Upper lobe of right lung (tissue), 1 donor: ENCODE results near the gene TP73. TPM values are rescaled to one million over a fixed set of nuclear protein-coding genes. Genes with fewer than 3 reads are reported as not detected.

Source experiments
- ATAC-seq: fragments of 200-7000 bp; cut with Tn5 transposase; one replicate; pipeline ENCODE4 v1.9.1; 2020; ENCODE audit warnings: mild to moderate bottlenecking, moderate library complexity
- DNase-seq: peaks from one replicate; pipeline ENCODE4 v3.0.0-alpha.2; 2020
- H3K27ac ChIP-seq: fragments of 200-600 bp; one replicate; pipeline ENCODE4 v1.8.0; 2022
- H3K27me3 ChIP-seq: fragments of 200-600 bp; one replicate; pipeline ENCODE4 v1.8.0; 2022; ENCODE audit warnings: mild to moderate bottlenecking
- H3K36me3 ChIP-seq: fragments of 200-600 bp; one replicate; pipeline ENCODE4 v1.8.0; 2022
- H3K4me1 ChIP-seq: fragments of 200-600 bp; one replicate; pipeline ENCODE4 v1.8.0; 2022
- H3K4me3 ChIP-seq: fragments of 200-600 bp; one replicate; pipeline ENCODE4 v1.8.0; 2022; ENCODE audit warnings: mild to moderate bottlenecking
- H3K9me3 ChIP-seq: fragments of 200-600 bp; one replicate; pipeline ENCODE4 v1.8.0; 2022
- CTCF ChIP-seq: fragments of 200-600 bp; IDR thresholded peaks from one replicate; pipeline ENCODE4 v1.8.0; 2022; ENCODE audit warnings: antibody characterized with exemption
- intact Hi-C: fragments of 100-400 bp; cut with DNase I; formaldehyde crosslinking; loops from one replicate; pipeline ENCODE4 v1.11.0; 2022
- long read RNA-seq: library from polyadenylated mRNA; unstranded; transcript quantifications from one replicate; pipeline ENCODE4 v2.0.0, GENCODE V29; 2021
- total RNA-seq: library from RNA; stranded (reverse); fragmentation: NEBNext Ultra II Directional; extraction: Animal tissue kit (Norgen Biotek cat#: 25700); gene quantifications from one replicate; pipeline ENCODE4 v1.2.1, GENCODE V29; 2021
- donor health status: DM: no; HTN: yes; CAD: no; lungs with severe emphysema.

TP73 gene
- total RNA-seq: 0.29 TPM
- long read RNA-seq: 0 reads

- peak; percentile 62 for DNase-seq
- no peak for TF ChIP-seq CTCF
- ATAC-seq: peak; percentile 8
Observed at GRCh38 chr1:3651930-3652547, at the start of gene TP73. TP73 (plus strand) TSS chr1:3652516; CDS start chr1:3682366, 29,850 bp downstream.

DNA sequence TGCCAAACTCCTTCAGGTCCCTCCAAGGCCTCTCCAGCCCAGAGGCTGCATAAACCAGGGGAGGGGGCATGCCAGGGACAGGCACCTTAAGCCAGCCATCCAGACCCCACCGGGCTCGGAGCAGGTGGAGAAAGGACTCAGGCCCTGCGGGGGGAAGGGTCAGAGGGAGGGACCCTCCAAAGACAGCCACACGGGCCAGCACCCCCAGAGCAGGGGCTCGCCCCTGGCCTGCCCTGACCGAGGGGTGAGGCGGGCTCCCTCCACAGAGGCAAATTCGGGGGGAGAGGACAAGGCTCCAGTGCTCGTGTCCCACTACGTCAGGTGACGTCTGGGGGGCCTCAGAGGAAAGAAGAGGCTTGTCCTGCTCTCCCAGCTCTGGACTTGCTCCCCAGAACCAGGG lies 49.2 kb upstream of the TP73 start:
- H3K4me1 ChIP-seq: peaks cover 19% of the 10 kb centered on the region
- no peaks in the 10 kb centered on the region for H3K9me3 ChIP-seq
- no peak for TF ChIP-seq CTCF
- H3K27ac ChIP-seq: no peak overlapping the region
- H3K27me3 ChIP-seq: no peaks in the 10 kb centered on the region
- no peak overlapping the region for H3K4me3 ChIP-seq
- no peaks in the 10 kb centered on the region for H3K36me3 ChIP-seq
- DNase-seq (no peak), ATAC-seq (no peak)
- intact Hi-C loops: no loop called here

More at GRCh38 chr1:3651930-3652547, at the start of gene TP73:
- H3K27ac ChIP-seq: no peak within 1 kb of the TSS
- peak within 1 kb of the TSS; percentile 29 for H3K4me3 ChIP-seq
- H3K27me3 ChIP-seq: peaks cover 40% of the 10 kb centered on the region
- peaks cover 4% of the 10 kb centered on the region for H3K36me3 ChIP-seq
- peaks cover 38% of the 10 kb centered on the region for H3K4me1 ChIP-seq
- no peaks in the 10 kb centered on the region for H3K9me3 ChIP-seq
- intact Hi-C loops: no loop called here

GRCh38 chr1:3603571-3604467 lies 48.5 kb upstream of the TP73 start:
- no peaks in the 10 kb centered on the region for H3K9me3 ChIP-seq
- intact Hi-C loops: no loop called here
- peaks cover 12% of the 10 kb centered on the region for H3K4me1 ChIP-seq
- TF ChIP-seq CTCF: no peak
- no peak for DNase-seq
- H3K4me3 ChIP-seq: no peak overlapping the region
- no peak overlapping the region for H3K27ac ChIP-seq
- no peaks in the 10 kb centered on the region for H3K36me3 ChIP-seq
- H3K27me3 ChIP-seq: peaks cover 3% of the 10 kb centered on the region
- no peak for ATAC-seq

DNA sequence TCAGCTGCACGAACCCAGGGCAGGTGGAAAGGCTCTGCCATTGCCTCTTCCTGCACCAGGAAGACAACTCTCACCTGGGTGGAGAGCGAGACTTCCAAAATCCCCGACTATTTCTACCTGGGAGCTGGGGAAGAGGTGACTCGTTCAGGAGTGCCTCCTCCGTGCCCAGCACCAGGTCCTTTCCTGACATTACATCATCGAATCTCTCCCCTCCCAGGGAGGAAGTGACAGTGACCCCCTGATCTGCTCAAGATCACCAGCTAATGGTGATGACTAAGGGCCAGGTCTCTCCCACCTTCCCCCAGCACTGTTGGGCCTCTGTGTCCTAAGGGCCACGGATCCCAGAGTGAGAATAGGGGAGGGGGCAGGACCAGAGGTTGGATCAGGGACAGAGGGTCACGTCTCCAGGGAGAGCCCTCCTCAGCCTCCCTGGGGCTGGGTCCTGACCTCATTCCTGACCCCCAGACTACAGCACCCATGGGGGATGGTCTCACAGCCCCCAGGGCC lies 47.8 kb upstream of the TP73 start:
- peaks cover 6% of the 10 kb centered on the region for H3K4me1 ChIP-seq
- no peak overlapping the region for H3K27ac ChIP-seq
- TF ChIP-seq CTCF: no peak
- H3K4me3 ChIP-seq: no peak overlapping the region
- intact Hi-C loops: no loop called here
- no peaks in the 10 kb centered on the region for H3K9me3 ChIP-seq
- no peak for DNase-seq
- H3K36me3 ChIP-seq: no peaks in the 10 kb centered on the region
- ATAC-seq: no peak
- peaks cover 4% of the 10 kb centered on the region for H3K27me3 ChIP-seq

DNA sequence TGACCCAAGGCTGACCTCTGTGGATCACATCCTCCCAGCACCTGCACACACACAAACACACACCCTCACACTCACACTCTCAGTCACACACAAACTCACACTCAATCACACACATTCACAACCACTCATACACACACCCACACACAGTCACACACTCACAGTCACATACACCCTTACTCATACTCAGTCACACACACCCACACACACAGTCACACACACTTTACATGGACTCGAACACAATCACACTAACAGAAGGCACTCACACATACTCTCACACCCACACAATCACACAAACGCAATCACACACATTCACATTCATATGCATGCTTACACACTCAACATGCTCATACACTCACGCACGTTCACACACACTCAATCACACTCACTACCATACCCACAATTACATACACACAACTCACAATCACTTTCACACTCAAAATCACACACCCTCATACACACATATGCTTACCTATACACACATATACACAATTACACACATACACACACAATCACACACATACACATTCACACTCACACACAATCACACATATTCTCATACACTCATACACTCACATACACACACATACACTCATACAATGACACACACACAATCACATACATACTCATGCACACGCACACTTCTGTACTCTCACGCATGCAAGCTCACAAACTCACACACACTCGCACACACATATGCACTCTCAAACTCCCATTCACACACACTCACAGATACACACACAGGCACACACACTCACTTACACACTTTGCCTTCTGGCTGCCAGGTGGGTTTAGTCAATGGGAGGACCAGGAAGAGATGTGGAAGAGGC lies 47.1 kb upstream of the TP73 start:
- TF ChIP-seq CTCF: no peak
- Histone ChIP-seq H3K27ac (no peak overlapping the region), H3K36me3 (no peaks in the 10 kb centered on the region), H3K27me3 (peaks cover 8% of the 10 kb centered on the region), H3K4me1 (peaks cover 10% of the 10 kb centered on the region), H3K9me3 (no peaks in the 10 kb centered on the region), H3K4me3 (no peak overlapping the region)
- DNase-seq (no peak), ATAC-seq (no peak)
- intact Hi-C loops: no loop called here
